ENCODE results near the gene SNAP29. TPM values are rescaled to one million over a fixed set of nuclear protein-coding genes. Genes with fewer than 3 reads are reported as not detected.

Gene SNAP29
- total and polyA plus RNA-seq, 9 of the 15 experiments (the other 6 are each of a cell fraction or from before 2014, with no cell fraction given) = 19.5 to 250 (median 75.9) TPM

DNA sequence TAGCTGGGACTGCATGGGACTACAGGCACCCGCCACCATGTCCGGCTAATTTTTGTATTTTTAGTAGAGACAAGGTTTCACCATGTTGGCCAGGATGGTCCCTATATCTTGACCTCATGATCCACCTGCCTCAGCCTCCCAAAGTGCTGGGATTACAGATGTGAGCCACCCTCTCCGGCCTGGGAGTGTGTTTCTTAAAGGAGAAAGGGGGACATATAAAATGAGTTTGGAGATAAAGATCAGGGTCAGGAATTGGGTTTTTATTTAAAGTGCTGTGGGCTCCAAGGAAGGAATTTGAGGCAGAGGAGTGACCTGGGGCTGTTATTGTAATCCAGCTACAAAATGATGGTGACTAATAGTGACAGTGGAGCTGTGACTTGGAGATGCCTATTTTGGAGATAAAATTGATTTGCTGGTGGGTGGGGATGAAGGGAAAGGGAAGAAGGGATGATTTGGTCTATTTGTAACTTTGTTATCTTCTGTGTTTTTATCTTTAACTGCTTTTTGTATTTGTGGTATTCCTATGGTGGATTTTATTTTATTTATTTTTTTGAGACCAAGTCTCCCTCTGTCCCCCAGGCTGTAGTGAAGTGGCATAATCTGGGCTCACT lies 63.4 kb downstream of the SNAP29 start (continued):
- TF ChIP-seq, protein P1, sequence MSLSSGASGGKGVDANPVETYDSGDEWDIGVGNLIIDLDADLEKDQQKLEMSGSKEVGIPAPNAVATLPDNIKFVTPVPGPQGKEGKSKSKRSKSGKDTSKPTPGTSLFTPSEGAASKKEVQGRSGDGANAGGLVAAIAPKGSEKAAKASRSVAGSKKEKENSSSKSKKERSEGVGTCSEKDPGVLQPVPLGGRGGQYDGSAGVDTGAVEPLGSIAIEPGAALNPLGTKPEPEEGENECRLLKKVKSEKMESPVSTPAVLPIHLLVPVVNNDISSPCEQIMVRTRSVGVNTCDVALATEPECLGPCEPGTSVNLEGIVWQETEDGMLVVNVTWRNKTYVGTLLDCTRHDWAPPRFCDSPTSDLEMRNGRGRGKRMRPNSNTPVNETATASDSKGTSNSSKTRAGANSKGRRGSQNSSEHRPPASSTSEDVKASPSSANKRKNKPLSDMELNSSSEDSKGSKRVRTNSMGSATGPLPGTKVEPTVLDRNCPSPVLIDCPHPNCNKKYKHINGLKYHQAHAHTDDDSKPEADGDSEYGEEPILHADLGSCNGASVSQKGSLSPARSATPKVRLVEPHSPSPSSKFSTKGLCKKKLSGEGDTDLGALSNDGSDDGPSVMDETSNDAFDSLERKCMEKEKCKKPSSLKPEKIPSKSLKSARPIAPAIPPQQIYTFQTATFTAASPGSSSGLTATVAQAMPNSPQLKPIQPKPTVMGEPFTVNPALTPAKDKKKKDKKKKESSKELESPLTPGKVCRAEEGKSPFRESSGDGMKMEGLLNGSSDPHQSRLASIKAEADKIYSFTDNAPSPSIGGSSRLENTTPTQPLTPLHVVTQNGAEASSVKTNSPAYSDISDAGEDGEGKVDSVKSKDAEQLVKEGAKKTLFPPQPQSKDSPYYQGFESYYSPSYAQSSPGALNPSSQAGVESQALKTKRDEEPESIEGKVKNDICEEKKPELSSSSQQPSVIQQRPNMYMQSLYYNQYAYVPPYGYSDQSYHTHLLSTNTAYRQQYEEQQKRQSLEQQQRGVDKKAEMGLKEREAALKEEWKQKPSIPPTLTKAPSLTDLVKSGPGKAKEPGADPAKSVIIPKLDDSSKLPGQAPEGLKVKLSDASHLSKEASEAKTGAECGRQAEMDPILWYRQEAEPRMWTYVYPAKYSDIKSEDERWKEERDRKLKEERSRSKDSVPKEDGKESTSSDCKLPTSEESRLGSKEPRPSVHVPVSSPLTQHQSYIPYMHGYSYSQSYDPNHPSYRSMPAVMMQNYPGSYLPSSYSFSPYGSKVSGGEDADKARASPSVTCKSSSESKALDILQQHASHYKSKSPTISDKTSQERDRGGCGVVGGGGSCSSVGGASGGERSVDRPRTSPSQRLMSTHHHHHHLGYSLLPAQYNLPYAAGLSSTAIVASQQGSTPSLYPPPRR (CRISPR knock-in tag; IDR thresholded peaks at IDR 0.05; ENCODE audit: borderline replicate concordance) = no peak
- TF ChIP-seq, protein P2, sequence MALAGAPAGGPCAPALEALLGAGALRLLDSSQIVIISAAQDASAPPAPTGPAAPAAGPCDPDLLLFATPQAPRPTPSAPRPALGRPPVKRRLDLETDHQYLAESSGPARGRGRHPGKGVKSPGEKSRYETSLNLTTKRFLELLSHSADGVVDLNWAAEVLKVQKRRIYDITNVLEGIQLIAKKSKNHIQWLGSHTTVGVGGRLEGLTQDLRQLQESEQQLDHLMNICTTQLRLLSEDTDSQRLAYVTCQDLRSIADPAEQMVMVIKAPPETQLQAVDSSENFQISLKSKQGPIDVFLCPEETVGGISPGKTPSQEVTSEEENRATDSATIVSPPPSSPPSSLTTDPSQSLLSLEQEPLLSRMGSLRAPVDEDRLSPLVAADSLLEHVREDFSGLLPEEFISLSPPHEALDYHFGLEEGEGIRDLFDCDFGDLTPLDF (CRISPR knock-in tag; IDR thresholded peaks at IDR 0.05) = peak; percentile 28; the same call in 1 of the 2 replicates
- TF ChIP-seq ELF4 (CRISPR knock-in tag; IDR thresholded peaks at IDR 0.05) (no peak), GABPB1 (CRISPR knock-in tag; IDR thresholded peaks at IDR 0.05) (no peak), RCOR1 (IDR thresholded peaks at IDR 0.05; ENCODE audit: borderline replicate concordance in 1 of 2, low read depth in 2 of 2, low read length in 2 of 2) (peak in 1 of 2 experiments; percentile 65; a peak in 1 of 4 replicates), ZFPM2 (CRISPR knock-in tag; IDR thresholded peaks at IDR 0.05) (peak; percentile 64; the same call in 1 of the 2 replicates), NONO (IDR thresholded peaks at IDR 0.05; ENCODE audit: low read depth in 2 of 2, low read length in 1 of 2) (no peak), RAD51 (IDR thresholded peaks at IDR 0.05; ENCODE audit: borderline replicate concordance, low read depth) (no peak), EHMT2 (IDR thresholded peaks at IDR 0.05) (no peak)
- TF ChIP-seq, protein P3, sequence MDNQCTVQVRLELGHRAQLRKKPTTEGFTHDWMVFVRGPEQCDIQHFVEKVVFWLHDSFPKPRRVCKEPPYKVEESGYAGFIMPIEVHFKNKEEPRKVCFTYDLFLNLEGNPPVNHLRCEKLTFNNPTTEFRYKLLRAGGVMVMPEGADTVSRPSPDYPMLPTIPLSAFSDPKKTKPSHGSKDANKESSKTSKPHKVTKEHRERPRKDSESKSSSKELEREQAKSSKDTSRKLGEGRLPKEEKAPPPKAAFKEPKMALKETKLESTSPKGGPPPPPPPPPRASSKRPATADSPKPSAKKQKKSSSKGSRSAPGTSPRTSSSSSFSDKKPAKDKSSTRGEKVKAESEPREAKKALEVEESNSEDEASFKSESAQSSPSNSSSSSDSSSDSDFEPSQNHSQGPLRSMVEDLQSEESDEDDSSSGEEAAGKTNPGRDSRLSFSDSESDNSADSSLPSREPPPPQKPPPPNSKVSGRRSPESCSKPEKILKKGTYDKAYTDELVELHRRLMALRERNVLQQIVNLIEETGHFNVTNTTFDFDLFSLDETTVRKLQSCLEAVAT (IDR thresholded peaks at IDR 0.05) = no peak
- TF ChIP-seq, protein P4, sequence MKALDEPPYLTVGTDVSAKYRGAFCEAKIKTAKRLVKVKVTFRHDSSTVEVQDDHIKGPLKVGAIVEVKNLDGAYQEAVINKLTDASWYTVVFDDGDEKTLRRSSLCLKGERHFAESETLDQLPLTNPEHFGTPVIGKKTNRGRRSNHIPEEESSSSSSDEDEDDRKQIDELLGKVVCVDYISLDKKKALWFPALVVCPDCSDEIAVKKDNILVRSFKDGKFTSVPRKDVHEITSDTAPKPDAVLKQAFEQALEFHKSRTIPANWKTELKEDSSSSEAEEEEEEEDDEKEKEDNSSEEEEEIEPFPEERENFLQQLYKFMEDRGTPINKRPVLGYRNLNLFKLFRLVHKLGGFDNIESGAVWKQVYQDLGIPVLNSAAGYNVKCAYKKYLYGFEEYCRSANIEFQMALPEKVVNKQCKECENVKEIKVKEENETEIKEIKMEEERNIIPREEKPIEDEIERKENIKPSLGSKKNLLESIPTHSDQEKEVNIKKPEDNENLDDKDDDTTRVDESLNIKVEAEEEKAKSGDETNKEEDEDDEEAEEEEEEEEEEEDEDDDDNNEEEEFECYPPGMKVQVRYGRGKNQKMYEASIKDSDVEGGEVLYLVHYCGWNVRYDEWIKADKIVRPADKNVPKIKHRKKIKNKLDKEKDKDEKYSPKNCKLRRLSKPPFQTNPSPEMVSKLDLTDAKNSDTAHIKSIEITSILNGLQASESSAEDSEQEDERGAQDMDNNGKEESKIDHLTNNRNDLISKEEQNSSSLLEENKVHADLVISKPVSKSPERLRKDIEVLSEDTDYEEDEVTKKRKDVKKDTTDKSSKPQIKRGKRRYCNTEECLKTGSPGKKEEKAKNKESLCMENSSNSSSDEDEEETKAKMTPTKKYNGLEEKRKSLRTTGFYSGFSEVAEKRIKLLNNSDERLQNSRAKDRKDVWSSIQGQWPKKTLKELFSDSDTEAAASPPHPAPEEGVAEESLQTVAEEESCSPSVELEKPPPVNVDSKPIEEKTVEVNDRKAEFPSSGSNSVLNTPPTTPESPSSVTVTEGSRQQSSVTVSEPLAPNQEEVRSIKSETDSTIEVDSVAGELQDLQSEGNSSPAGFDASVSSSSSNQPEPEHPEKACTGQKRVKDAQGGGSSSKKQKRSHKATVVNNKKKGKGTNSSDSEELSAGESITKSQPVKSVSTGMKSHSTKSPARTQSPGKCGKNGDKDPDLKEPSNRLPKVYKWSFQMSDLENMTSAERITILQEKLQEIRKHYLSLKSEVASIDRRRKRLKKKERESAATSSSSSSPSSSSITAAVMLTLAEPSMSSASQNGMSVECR (CRISPR knock-in tag; IDR thresholded peaks at IDR 0.05) = no peak
- TF ChIP-seq, protein P5, sequence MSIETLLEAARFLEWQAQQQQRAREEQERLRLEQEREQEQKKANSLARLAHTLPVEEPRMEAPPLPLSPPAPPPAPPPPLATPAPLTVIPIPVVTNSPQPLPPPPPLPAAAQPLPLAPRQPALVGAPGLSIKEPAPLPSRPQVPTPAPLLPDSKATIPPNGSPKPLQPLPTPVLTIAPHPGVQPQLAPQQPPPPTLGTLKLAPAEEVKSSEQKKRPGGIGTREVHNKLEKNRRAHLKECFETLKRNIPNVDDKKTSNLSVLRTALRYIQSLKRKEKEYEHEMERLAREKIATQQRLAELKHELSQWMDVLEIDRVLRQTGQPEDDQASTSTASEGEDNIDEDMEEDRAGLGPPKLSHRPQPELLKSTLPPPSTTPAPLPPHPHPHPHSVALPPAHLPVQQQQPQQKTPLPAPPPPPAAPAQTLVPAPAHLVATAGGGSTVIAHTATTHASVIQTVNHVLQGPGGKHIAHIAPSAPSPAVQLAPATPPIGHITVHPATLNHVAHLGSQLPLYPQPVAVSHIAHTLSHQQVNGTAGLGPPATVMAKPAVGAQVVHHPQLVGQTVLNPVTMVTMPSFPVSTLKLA (conservative IDR thresholded peaks at IDR 0.05) = no peak
